HG03558 (cell line): ENCODE measurements around the gene RHBDL2.
"Not testable (repeated sequence)": the region's sequence is repeated elsewhere in the genome, so short reads cannot be mapped to it uniquely, and the experiment has no call there.

Experiments
- ATAC-seq: cut with Tn5 transposase; IDR thresholded peaks from one replicate; pipeline ENCODE4 v1.9.1; 2021; ENCODE audit warnings: moderate number of reproducible peaks; ENCODE audit not compliant: unreplicated experiment; ENCODE audit errors: extremely low read depth

Gene RHBDL2

GRCh38 chr1:38836316-38836715 lies 105.3 kb downstream of the RHBDL2 start:
- ATAC-seq, result not testable (repeated sequence)
